GM19468 (cell line): ENCODE measurements around the gene TRIM49D1.
"Not testable (repeated sequence)": the region's sequence is repeated elsewhere in the genome, so short reads cannot be mapped to it uniquely, and the experiment has no call there.

Experiments
- ATAC-seq: cut with Tn5 transposase; IDR thresholded peaks from one replicate; pipeline ENCODE4 v1.9.1; 2021; ENCODE audit warnings: mild to moderate bottlenecking, moderate library complexity, moderate number of reproducible peaks; ENCODE audit not compliant: unreplicated experiment; ENCODE audit errors: extremely low read depth

TRIM49D1 gene, protein sequence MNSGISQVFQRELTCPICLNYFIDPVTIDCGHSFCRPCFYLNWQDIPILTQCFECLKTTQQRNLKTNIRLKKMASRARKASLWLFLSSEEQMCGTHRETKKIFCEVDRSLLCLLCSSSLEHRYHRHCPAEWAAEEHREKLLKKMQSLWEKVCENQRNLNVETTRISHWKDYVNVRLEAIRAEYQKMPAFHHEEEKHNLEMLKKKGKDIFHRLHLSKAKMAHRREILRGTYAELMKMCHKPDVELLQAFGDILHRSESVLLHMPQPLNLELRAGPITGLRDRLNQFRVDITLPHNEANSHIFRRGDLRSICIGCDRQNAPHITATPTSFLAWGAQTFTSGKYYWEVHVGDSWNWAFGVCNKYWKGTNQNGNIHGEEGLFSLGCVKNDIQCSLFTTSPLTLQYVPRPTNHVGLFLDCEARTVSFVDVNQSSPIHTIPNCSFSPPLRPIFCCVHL

DNA sequence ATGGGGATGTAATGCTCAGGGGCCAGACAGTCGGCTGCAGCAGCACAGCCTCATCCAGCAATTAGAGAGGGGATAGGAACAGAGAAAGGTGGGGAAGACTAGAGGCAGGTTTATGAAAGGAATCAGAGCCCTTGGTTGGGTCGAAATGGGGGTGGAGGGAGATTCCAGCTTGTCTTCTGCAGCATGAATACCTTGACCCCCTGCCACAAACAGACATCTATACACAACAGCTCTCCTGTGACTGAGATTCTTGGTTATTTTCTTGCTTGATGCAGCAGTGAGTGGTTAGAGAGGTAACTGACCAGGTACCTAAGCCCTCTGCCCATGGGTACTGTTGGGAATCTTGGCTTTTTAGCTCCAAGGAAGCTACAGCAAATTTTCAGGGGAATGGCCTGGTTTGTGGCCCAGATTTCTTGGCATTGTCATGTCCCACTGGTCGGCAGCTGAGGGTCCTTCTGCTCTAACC, at the start of gene TRIM49D1:
Gene TRIM49D1, minus strand, starts transcription at position 51 of the 466 bp plus-strand sequence. CDS start 4,535 bp downstream, outside the sequence.
- no peak for ATAC-seq

DNA sequence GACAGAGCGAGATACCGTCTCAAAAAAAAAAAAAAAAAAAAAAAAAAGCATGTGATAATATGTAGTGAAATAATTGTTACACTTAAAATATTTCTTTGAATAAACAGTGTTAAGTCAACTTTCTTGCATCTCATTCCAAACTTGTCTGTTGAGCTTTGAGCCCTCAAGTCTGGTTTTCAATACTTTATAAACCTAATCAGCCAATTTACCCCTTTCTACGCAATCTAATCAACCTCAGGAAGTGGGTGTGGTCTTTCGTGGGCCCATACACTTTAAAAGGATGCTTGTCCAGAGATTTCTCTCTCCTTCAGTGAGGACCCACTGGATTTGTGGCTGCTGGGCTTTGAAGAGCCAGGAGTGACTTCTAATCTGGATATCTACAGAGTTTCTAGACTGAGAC, 43.7 kb upstream of the TRIM49D1 start, which contains the start of gene TRIM64:
Gene TRIM64, plus strand, starts transcription at position 301 of the 400 bp plus-strand sequence. CDS start 2,467 bp downstream, outside the sequence.
- ATAC-seq: not testable (repeated sequence)

DNA sequence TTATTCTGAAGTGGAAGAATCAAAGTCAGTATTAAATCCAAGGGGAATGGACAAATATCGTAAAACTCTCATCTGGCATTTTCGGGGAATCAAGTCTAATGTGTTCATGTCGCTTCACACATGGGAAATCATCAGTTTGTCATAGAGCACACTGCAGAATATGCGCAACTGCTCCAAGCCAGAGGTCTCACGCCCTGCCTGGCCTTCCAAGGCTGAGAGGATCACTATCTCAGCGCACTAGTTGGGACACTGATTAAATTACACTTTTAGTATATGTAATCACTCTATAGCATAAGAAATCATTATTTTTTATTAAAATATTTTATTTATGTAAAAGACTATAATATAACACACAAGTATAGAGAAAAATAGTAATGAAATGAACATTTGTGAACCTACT, 38.8 kb upstream of the TRIM49D1 start:
- ATAC-seq: not testable (repeated sequence)

DNA sequence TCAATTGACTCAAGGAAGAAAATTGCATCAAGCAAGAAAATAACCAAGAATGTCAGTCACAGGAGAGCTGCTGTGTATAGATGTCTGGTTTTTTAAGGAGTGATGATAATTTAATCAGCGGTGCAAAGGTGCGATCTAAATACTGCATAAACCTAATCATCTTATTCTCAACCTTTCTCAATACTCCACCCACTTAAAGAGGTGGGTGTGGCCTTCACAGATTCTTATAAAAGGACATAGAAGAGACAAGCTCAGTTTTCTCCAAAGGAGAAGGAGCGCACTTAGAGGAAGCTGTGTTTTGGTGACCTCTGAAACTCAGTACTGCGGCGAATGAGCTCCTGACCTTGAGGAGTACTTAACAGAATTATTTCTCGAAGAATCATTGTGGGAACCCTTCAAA, 1.7 kb upstream of the TRIM49D1 start, which contains the start of gene TRIM49D2:
Gene TRIM49D2, plus strand, starts transcription at position 301 of the 400 bp plus-strand sequence. CDS start 2,698 bp downstream, outside the sequence.
- ATAC-seq: not testable (repeated sequence)

DNA sequence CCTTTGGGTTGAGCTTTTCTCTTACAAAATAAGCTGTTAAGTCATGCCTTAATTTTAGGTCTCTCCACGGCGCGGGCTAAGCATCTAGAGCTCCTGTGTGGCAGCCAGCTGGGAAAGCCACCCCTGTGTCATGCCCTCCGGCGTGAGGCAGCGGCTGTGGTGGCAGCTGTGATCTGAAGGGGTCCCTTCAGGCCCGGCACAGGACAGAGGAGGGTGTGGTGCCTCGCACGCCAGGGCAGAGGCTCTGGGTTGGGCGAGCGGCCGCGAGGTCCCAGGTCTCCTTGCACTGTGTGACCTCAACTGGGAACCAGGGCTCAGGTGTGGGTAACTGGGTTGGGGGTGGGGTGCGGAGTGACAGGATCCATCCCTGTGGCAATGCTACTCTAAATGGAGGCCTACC, 21.2 kb downstream of the TRIM49D1 start:
- not testable (repeated sequence) for ATAC-seq

DNA sequence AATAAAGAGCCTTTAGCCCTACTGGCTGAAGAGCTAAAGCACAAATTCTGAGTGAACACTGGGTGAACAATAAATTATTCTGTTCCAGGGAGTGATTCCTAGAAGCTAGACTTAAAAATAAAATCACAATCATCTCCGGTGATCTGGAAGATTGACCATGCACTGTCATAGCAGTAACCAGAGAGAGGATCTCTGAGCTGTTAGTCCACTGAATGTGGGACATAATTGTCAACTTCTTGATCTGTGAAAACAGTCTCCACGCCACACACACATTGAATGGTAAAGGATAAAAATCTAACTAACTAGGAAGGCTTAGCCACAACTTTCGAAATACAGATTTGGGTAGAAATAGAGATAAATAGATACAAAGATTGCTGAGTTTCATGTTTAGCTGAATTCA, 28.8 kb downstream of the TRIM49D1 start:
- not testable (repeated sequence) for ATAC-seq

DNA sequence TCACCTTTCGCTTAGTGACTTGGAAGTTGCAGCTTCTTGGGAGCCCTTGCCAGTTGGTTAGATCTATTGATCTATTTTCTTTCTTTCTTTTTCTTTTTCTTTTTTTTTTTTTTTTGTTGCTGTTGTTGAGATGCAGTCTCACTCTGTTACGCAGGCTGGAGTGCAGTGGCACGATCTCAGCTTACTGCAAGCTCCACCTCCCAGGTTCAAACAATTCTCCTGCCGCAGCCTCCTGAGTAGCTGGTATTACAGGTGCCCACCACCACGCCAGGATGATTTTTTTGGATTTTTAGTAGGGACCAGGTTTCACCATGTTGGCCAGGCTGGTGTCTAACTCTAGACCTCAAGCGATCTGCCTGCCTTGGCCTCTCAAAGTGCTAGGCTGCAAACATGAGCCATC, 44.5 kb downstream of the TRIM49D1 start:
- ATAC-seq: not testable (repeated sequence)

DNA sequence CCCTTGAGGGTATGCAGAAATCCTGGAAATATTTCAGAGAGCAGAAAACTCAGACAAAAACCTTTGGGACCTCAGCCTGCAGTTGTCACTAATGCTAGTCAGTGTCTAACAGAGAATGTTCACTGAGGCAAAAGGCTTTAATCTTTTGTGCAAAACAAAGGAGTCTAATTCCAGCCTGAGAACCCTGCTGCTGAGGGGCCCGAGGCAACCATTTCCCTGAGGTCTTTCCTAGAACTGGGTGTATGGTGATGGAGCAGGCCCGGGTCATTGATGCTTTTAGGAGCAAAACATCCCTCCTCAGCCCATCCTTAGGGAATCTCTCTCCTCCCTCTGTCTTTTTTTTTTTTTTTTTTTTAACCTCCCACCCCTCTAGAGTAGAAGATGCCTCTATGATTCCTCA, 49.5 kb downstream of the TRIM49D1 start:
- not testable (repeated sequence) for ATAC-seq

DNA sequence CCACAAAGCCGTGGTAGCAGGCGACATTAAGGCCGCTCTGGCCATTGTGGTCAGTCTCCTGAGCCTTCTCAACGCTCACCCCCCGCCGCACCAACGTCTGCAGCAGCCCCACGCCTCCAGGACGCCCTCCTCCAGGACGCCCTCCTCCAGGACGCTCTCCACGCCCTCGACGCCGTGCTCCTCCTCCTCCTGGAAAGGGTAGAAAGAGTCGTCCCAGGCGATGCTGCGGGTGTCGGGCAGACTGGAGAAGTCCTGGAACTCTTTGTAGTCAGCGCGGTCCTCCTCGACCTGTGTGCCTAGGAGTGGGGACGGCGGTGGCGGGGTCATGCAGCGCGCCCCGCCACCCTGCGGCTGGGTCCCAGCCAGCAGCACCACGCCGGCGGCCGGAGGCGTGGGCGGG, 56.8 kb downstream of the TRIM49D1 start:
- not testable (repeated sequence) for ATAC-seq

DNA sequence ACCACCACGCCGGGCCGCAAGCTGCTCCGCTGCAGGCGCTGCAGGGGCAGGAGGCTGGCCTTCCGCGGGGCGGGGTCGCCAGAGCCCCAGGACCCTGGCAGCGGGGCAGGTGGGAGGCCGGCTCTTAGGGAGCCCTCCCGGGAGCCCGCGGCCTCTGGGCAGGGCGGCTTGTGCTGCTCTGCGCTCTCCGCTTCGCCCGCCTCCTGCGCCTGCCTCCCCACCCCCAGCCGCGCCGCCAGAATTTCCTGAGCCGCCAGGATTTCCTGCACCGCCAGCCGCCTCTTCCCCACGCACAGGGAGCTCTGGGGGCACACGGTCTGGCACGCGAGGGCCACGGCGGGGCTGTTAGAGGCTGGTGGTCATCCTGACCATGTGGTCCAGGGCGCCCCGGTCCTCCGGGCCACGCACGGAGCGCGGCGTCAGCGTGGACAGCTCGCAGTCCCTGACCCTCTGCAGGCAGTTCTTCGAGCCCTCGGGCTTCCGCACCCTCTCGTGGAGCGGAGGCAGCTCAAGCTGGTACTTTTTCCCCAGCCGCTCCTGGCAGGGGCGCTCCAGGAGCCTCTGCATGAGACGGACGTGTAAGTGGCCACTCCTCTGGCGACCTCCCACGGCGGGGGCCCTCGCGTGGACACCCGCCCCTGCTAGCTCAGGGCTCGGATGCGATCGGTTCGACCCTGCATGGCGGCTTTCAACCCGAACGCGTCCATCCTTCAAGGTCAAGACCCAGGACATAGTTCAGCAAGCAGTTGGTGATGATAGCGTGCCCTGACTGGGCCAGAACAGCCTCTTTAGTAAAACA, 57.9 kb downstream of the TRIM49D1 start:
- not testable (repeated sequence) for ATAC-seq
